Activated naive CD8-positive, alpha-beta T cell (primary cell): ENCODE measurements around the gene OSBPL7.

Experiments
- H3K27ac Mint-ChIP-seq: one replicate; pipeline ENCODE4 v1.8.0; 2021; ENCODE audit warnings: mixed read lengths
- H3K27me3 Mint-ChIP-seq: one replicate; pipeline ENCODE4 v1.8.0; 2021; ENCODE audit warnings: mixed read lengths
- H3K36me3 Mint-ChIP-seq: one replicate; pipeline ENCODE4 v1.8.0; 2021; ENCODE audit warnings: mixed read lengths
- H3K4me1 Mint-ChIP-seq: one replicate; pipeline ENCODE4 v1.8.0; 2021; ENCODE audit warnings: low read depth, mixed read lengths
- H3K4me3 Mint-ChIP-seq: one replicate; pipeline ENCODE4 v1.8.0; 2021; ENCODE audit warnings: mild to moderate bottlenecking, mixed read lengths
- H3K9me3 Mint-ChIP-seq: one replicate; pipeline ENCODE4 v1.8.0; 2021; ENCODE audit warnings: low read depth, mixed read lengths

Gene OSBPL7

DNA sequence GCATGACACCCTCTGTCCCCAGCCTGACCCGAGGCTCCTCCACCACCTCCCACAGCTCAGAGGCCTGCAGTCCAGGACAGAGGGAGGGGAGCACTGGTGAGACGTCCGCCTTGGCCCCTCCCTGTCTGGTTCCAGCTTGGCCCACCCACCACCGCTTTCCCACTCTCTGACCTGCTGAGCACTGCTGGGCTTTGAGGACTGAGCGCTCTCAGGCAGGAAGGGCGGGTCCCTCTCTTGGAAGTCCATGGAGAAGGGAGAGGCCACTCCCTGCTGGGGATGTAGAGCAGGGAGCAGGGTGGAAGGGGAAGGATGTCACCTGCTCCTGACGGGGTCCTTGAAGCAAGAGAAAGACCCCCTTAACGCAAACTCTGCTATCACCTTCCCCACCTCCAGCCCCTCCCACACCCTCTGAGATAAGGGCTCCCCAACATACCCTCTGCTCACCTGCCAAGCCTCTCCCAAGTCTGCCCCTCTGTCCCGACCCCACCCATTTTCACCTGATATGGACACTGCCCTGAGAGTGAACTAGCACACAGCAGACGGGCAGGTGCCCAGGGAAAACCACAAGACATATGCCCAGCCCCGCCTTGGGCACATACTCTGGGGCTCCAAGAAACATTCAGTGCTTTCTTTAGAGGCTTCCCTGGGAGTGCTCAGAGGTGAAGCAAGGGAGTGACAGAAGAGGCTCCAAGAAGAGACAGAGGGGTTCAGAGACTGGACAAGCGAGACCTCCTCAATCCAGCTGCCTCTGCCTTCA is 1.4 kb downstream of the OSBPL7 start:
- Mint-ChIP-seq H3K4me1 (peaks cover 21% of the 10 kb centered on the region), H3K4me3 (peak overlapping the region; percentile 94), H3K27me3 (no peaks in the 10 kb centered on the region), H3K27ac (no peak overlapping the region), H3K36me3 (peaks cover 2% of the 10 kb centered on the region), H3K9me3 (no peaks in the 10 kb centered on the region)

DNA sequence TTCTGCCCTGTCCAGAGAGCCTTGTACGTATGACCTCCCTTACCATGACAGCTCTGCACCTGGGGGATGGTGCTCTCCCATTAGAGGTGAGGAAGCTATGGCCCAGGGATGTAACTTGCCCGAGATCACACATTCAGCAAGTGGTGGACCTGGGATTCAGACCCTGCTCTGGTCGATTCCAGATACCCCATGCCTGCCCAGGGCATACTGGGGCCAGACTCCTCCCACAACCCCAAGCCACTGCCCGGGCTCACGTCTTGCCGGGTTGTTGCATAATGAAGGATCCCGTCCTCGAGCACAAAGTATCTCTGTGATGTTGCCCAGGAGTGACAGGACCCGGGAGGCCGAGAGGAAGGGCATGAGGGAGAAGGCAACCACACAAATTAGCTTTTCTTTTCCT is 2.1 kb downstream of the OSBPL7 start:
- H3K9me3 Mint-ChIP-seq, result no peaks in the 10 kb centered on the region
- peak overlapping the region; percentile 6 for H3K27ac Mint-ChIP-seq
- peaks cover 21% of the 10 kb centered on the region for H3K4me1 Mint-ChIP-seq
- peaks cover 2% of the 10 kb centered on the region for H3K36me3 Mint-ChIP-seq
- H3K27me3 Mint-ChIP-seq, result no peaks in the 10 kb centered on the region
- no peak overlapping the region for H3K4me3 Mint-ChIP-seq

DNA sequence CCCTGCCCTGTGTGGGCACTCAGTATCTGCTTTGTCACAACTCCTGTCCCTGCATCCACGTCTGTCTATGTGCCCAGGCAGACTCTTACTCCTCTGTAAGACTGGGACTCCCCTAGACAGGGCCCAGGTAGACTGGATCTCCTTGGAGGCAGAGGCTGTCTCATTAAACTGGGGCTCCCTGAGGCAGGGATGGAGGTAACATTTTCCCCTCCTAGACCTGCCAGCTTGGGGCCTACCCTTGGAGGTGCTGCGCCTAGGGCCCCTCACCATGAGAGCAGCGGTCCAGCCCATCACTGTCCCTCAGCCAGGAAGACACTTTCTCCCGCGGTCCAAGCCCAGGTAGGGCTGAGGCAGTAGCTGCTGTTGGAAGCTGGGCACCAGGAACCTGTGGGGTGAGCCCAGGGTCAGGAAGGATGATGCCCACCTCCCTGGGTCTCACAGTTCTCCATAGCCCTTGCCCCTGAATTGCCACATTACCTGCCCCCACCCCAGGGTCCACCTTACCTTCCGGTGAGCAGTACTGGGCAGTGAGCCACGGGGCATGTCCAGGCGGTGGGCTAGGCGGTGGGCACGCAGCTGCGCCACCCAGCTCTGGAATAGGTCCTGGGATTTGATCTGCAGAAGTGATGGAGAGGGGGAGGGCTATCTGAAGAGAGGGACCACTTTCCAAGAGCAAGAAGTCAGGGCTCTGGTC is 3.4 kb downstream of the OSBPL7 start:
- Mint-ChIP-seq H3K4me3 (no peak overlapping the region), H3K36me3 (peaks cover 2% of the 10 kb centered on the region), H3K27me3 (no peaks in the 10 kb centered on the region), H3K9me3 (no peaks in the 10 kb centered on the region), H3K27ac (peak overlapping the region; percentile 12), H3K4me1 (peaks cover 21% of the 10 kb centered on the region)

DNA sequence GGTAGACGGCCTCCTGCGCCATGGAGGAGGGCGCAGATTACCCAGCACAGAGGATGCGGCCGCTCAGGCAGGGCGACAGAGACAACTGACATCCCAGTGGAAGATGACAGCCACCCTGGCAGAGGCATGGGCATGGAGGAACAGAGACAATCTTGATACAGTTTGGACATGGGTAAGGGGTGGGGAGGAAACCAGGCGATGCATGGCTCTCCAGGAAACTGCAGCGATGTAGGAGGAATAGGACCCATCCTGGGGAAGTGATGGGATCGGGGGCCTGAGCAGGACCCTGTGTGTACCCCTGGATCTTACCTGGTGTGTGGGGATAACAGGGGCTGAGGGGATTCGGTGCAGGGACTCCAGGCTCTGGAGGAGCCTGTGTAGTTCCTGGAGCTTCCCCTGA is 4.6 kb downstream of the OSBPL7 start:
- Mint-ChIP-seq H3K4me3 (no peak overlapping the region), H3K27ac (no peak overlapping the region), H3K36me3 (peaks cover 5% of the 10 kb centered on the region), H3K4me1 (peaks cover 17% of the 10 kb centered on the region), H3K9me3 (no peaks in the 10 kb centered on the region), H3K27me3 (no peaks in the 10 kb centered on the region)

DNA sequence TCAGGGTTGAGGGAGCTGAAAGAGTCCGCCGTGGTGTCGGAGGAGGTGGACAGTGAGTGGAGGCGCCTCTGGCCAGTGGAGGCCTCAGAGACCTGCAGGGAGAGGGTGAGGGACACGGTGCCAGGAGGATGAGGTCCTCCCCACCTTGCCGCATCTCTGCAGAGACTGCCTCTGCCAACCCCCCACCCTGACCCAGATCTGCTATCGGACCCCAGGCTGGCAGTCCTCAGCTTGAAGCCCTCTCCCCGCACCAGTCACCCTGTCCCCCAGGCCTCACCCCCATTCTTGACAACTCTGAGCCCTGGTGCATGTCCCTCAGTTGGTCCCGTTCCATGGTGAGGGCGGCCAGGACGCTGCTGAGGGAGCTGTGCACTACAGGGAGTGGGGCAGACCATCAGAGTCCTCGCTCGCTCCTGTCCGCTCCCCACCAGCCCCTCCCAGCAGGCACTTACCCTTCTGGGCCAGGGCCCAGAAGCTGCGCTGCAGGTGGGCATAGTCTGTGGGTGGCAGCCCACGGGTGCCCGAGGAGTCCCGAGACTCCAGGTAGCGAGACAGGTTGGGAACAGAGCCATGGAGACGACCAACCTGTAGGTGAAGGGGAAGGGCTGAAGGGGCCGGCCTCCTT is 5.4 kb downstream of the OSBPL7 start:
- Mint-ChIP-seq H3K27me3 (no peaks in the 10 kb centered on the region), H3K9me3 (no peaks in the 10 kb centered on the region), H3K27ac (no peak overlapping the region), H3K36me3 (peaks cover 5% of the 10 kb centered on the region), H3K4me1 (peaks cover 10% of the 10 kb centered on the region), H3K4me3 (no peak overlapping the region)

DNA sequence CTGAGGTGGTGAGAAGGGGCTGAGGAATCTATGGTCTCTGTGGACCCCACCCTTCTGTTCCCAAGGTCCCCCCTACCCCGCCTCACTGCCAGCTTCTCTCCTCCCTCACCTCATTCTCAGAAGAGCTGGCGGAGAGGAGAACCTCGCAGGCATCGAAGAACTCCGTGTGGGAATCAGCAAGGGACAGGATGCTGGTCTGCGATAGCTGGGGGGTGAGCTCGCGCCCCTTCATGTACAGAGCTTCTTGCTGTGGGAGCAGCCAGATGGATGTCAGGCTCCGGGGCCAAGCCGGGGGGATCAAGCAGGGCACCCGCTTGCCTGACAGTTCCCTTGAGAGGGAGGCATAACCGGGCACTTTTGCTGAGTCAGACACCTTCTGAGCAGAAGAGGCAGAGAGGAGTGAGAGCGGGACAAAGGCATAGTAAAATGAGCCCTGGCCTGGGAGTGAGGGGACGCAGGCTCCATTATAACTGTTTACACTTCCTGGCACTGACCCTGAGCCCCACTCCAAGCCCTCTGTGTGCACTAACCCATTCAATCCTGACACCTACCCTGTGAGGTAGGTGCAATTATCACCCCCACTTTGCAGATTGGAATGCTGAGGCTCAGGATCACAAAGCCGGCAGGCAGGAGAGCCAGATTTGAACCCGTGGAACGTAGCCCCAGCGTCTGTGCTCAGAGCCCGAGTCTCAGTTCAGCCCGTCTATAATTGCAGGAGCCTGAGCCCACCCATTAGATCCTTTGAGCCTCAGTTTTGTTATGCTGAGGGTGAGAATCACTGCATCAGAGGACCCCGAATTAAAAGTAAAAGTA is 6.3 kb downstream of the OSBPL7 start:
- H3K4me1 Mint-ChIP-seq, result peaks cover 4% of the 10 kb centered on the region
- H3K9me3 Mint-ChIP-seq, result no peaks in the 10 kb centered on the region
- peaks cover 5% of the 10 kb centered on the region for H3K36me3 Mint-ChIP-seq
- H3K27ac Mint-ChIP-seq, result no peak overlapping the region
- H3K27me3 Mint-ChIP-seq, result no peaks in the 10 kb centered on the region
- H3K4me3 Mint-ChIP-seq, result no peak overlapping the region

DNA sequence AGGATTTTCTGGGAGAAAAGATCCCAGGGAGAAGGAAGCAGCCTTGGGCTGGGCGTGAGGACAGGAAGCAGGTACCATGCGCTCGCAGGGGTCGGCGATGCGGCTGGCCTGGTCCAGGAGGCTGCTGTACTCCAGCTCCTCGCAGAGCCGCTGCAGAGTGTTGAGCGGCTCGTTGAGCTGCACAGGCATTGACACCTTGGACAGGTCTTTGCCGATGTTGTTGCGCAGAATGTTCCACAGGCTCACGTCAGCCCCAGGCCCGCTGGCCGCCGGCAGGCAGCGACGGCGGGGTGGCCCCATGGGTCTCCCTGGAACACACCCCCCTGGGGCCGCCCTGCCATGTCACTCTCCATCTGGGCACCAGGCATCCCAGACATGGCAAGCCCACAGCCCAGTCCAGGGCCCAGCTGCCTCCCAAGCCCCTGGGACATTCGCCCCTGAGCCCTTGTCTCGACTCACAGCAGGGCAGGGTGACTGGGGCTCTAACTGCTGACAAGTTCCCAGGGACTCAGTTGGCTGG is 8.0 kb downstream of the OSBPL7 start:
- H3K27ac Mint-ChIP-seq, result no peak overlapping the region
- no peaks in the 10 kb centered on the region for H3K9me3 Mint-ChIP-seq
- no peak overlapping the region for H3K4me3 Mint-ChIP-seq
- H3K36me3 Mint-ChIP-seq, result peaks cover 5% of the 10 kb centered on the region
- H3K4me1 Mint-ChIP-seq, result peaks cover 6% of the 10 kb centered on the region
- no peaks in the 10 kb centered on the region for H3K27me3 Mint-ChIP-seq

DNA sequence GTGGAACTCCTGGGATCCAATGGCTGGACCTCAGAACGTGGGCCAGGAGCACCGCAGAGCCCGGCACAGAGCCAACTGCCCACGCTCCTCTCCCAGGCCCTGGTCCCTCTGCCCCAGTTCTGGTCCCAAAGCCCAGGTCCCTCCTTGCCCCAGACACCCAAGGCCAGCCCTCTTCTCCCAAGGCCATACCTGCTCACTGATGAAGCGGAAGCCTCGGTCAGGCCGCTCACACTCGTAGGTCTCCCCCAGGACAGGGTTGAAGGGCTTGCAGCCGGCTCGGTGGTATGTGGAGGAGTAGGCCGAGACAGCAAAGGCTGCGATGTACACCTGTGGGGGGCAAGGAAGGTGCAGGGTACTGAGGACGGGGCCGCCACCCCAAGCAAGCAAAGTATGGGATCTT is 8.5 kb downstream of the OSBPL7 start:
- Mint-ChIP-seq H3K27ac (peak overlapping the region; percentile 72), H3K36me3 (peaks cover 5% of the 10 kb centered on the region), H3K4me3 (no peak overlapping the region)

DNA sequence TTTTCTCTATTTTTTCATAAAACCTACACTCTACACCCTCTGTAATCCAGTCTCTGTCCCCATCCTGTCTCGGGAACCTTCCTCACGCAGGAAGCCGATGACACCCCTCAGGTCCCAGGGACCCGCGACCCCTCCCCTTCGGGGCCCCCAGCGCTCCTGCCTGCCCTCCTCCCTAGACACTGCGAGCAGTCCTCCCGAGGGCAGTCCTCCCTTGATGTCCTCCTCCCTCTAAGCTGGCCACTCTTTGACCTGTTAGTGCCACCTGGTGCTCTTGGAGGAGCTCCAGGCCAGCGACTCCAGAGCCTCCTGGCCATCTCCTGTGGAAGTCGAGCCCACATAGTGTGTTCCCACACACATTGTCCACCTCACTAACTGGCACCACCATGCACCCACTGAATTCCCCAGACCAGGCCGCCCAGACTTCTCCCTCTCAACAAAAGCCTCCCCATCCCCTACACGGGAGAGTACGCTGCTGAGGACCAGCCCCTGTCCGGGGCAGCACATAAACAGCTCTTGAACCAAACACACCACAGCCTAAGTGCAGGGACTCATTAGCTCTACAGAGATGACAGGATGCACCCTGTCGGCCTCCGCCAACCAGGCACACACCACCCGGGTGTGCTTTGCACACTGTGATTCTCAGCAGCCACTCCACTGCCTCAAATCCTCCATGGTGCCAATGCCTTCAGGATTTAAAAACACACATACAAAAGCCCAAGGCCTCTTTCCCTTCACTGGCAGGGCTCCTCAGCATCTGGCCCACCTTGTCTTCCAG is 9.3 kb downstream of the OSBPL7 start:
- no peak overlapping the region for H3K4me3 Mint-ChIP-seq
- no peaks in the 10 kb centered on the region for H3K9me3 Mint-ChIP-seq
- no peaks in the 10 kb centered on the region for H3K27me3 Mint-ChIP-seq
- peaks cover 6% of the 10 kb centered on the region for H3K4me1 Mint-ChIP-seq
- H3K27ac Mint-ChIP-seq, result peak overlapping the region; percentile 72
- peaks cover 3% of the 10 kb centered on the region for H3K36me3 Mint-ChIP-seq

More for the DNA sequence above, 8.5 kb downstream of the OSBPL7 start:
- H3K9me3 Mint-ChIP-seq, result no peaks in the 10 kb centered on the region
- no peaks in the 10 kb centered on the region for H3K27me3 Mint-ChIP-seq
- H3K4me1 Mint-ChIP-seq, result peaks cover 6% of the 10 kb centered on the region

DNA sequence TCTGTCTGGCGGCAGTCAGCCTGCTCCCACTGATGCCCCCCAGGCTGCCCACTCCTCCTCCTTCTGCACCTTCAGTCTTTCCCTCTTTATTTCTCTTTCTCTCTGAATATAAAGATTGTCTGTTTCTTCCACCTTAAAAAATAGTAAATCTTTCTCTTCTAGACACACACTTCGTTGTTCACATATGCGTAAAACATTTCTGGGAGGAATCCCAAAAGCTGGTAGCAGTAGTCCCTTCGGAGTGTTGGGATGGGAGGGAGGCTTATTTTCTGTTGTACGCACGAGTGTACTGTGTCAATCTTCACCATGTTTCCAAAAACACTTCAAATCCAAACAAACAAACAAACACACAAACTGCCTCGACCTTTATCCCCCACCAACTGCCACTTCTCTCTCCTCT is 9.9 kb downstream of the OSBPL7 start:
- peaks cover 6% of the 10 kb centered on the region for H3K4me1 Mint-ChIP-seq
- peaks cover 3% of the 10 kb centered on the region for H3K36me3 Mint-ChIP-seq

DNA sequence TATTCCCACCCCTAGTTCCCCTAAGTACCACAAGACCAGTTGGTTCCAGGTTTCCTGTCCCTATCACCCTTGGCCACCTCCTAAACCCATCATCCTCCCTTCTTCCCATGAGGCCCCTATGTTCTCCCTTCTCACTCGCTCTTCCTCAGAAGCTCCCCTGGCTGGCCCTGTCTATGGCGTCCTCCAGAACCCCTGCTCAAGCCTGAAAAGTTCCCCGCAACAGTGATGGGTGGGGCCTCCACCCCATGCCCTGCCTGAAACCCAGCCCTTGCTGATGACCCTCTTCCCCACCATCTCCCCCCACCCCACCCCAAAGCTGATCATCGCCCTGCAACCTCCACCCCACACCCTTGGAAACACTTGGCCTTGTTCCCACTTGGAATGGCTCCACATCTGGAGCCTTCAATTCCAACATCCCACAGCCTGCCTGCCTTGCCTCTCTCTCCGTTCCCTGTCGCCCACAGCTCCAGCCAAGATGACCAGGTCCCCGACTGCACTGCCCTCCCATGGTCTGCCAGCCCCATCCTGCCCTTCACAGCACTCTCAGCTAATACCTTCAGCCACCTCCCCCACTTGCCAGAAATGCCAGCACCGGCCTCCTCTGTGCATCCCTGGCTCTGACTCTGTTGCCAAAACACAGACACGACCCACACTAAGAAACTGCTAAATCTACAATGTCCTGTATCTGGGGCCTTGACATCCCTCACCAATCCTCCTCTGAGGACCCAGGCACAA is 10.5 kb downstream of the OSBPL7 start:
- Mint-ChIP-seq H3K4me3 (no peak overlapping the region), H3K27me3 (no peaks in the 10 kb centered on the region), H3K36me3 (peaks cover 3% of the 10 kb centered on the region), H3K27ac (peak overlapping the region; percentile 41), H3K9me3 (no peaks in the 10 kb centered on the region), H3K4me1 (peaks cover 6% of the 10 kb centered on the region)

More for the DNA sequence above, 9.9 kb downstream of the OSBPL7 start:
- Mint-ChIP-seq H3K4me3 (no peak overlapping the region), H3K9me3 (no peaks in the 10 kb centered on the region), H3K27me3 (no peaks in the 10 kb centered on the region), H3K27ac (peak overlapping the region; percentile 41)

DNA sequence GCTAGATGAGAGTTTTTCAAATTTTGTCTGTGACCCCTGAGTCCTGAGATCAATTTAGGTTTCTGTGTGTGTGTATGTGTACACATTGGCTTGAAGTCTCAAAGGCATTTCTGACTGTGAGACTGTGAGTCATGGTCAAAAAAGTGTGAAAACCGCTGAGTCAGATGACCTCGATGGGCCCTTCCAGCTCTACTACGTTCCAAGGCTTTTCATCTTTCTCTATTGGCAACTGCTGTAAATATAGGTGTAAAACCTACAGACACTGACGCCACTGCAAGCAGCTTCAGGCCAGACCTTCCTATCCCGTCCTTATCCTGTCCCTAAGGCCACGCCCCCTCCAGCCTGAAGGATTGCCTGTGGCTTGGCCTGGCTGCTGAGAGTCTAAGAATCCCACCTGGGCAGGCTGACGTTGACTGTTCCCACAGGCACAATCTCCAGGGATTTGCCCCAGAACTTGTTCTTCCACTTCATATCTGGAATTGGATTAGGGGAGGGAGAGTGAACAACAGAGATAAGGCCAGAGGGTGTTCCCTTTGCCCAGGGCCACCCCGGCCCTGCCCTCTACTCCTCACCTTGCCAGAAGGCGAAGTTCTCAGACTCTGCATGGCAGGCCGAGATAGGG is 11.3 kb downstream of the OSBPL7 start:
- no peaks in the 10 kb centered on the region for H3K27me3 Mint-ChIP-seq
- peaks cover 6% of the 10 kb centered on the region for H3K4me1 Mint-ChIP-seq
- H3K36me3 Mint-ChIP-seq, result peaks cover 3% of the 10 kb centered on the region
- no peak overlapping the region for H3K4me3 Mint-ChIP-seq
- H3K9me3 Mint-ChIP-seq, result no peaks in the 10 kb centered on the region
- H3K27ac Mint-ChIP-seq, result peak overlapping the region; percentile 76

DNA sequence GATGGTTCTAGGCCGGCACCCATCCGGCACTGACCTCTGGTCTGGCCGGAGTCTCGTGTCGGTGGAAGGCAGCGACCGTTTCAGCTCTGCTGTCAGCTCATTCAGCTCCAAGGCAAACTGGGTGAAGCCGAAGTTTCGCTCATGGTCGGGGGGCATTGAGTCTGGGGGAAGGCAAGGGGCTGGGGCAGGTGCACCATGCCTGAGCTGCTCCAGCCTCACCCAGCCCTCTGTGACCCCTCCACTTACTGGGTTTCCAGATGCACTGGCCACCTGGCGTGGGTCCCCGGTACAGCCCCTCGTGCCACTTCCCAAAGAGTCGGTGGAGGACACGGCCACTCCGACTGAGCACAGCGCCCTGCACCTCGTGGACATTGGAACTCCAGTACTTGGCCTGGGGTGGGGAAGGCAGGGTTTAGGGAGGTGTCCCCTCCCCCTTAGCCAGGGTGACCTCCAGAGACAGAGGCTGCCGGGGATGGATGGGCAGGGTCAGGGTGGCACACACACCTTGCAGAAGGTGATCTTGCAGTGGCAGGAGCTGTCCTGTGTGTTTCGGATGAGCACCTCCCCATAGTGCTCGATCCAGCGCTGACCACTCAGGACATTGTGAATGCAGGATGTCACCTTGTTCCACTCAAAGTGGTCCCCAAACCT is 12.6 kb downstream of the OSBPL7 start:
- H3K9me3 Mint-ChIP-seq, result no peaks in the 10 kb centered on the region
- H3K4me3 Mint-ChIP-seq, result no peak overlapping the region
- peaks cover 6% of the 10 kb centered on the region for H3K4me1 Mint-ChIP-seq
- no peak overlapping the region for H3K27ac Mint-ChIP-seq
- H3K27me3 Mint-ChIP-seq, result peaks cover 1% of the 10 kb centered on the region
- peaks cover 3% of the 10 kb centered on the region for H3K36me3 Mint-ChIP-seq
